SK-N-SH (cell line): ENCODE measurements around the gene KLK12. TPM values are rescaled to one million over a fixed set of nuclear protein-coding genes. Genes with fewer than 3 reads are reported as not detected.

ENCODE experiments used
- CTCF ChIA-PET: fragments of 300-600, 350-600 bp; formaldehyde crosslinking; extraction: SDS; loops from one replicate; lab custom pipeline; 2021; lab: Yijun Ruan, JAX
- POLR2A ChIA-PET: fragments of 350-600 bp; sonication (Branson Sonifier 250); formaldehyde crosslinking; extraction: SDS; loops from one replicate; lab custom pipeline; 2020; ENCODE audit warnings: antibody characterized with exemption, inconsistent platforms; lab: Yijun Ruan, JAX
- DNase-seq: peaks from one replicate; pipeline ENCODE4 v3.0.0; 2012
- H2AFZ ChIP-seq: fragments of 200-600 bp; sonication (generic); 2 replicates; pipeline ENCODE4 v1.8.1; 2016; ENCODE audit warnings: antibody characterized with exemption, mild to moderate bottlenecking, low read depth
- H3F3A ChIP-seq: fragments of 200-600 bp; sonication (generic); replicated peaks from 2 replicates; pipeline ENCODE3; 2016; ENCODE audit warnings: antibody characterized with exemption, mild to moderate bottlenecking; ENCODE audit not compliant: insufficient read depth
- H3K27ac ChIP-seq, 2 experiments: fragments of 200-500 bp in 1 of 2; fragments of 200-600 bp in 1 of 2; sonication (Bioruptor generic) in 1 of 2; sonication (generic), shearing (Covaris generic) in 1 of 2; 2 replicates each; pipeline versions ENCODE4 v1.5.1 to v1.6.1; 2014 to 2016; ENCODE audit warnings: low read depth in 2 of 2, inconsistent platforms in 1 of 2, low read length in 1 of 2, mild to moderate bottlenecking in 1 of 2, mixed read lengths in 1 of 2
- H3K27me3 ChIP-seq: fragments of 200-600 bp; sonication (generic), shearing (Covaris generic); 2 replicates; pipeline ENCODE4 v1.6.1; 2016; ENCODE audit warnings: mixed run types; ENCODE audit not compliant: insufficient read depth
- H3K36me3 ChIP-seq, 2 experiments: fragments of 200-500 bp in 1 of 2; fragments of 200-600 bp in 1 of 2; sonication (Bioruptor generic) in 1 of 2; sonication (generic) in 1 of 2; replicated peaks in 1 of 2; 2 replicates each; pipeline versions ENCODE3 to v1.5.1; 2014 to 2016; ENCODE audit warnings: low read length in 1 of 2, mild to moderate bottlenecking in 1 of 2; ENCODE audit not compliant: insufficient read depth in 2 of 2, control insufficient read depth in 1 of 2
- H3K4me1 ChIP-seq, 2 experiments: fragments of 200-500 bp in 1 of 2; fragments of 200-600 bp in 1 of 2; sonication (Bioruptor generic) in 1 of 2; sonication (generic), shearing (Covaris generic) in 1 of 2; 2 replicates each; pipeline versions ENCODE4 v1.5.1 to v1.6.1; 2014 to 2016; ENCODE audit warnings: low read depth in 1 of 2, low read length in 1 of 2, mixed run types in 1 of 2; ENCODE audit not compliant: insufficient read depth in 2 of 2, control insufficient read depth in 1 of 2
- H3K4me2 ChIP-seq: fragments of 200-600 bp; sonication (generic), shearing (Covaris generic); 2 replicates; pipeline ENCODE4 v1.6.1; 2017; ENCODE audit warnings: mixed run types
- H3K4me3 ChIP-seq, 2 experiments: fragments of 200-500 bp in 1 of 2; fragments of 200-600 bp in 1 of 2; sonication (Bioruptor generic) in 1 of 2; sonication (generic), shearing (Covaris generic) in 1 of 2; 2 replicates each; pipeline versions ENCODE4 v1.5.1 to v1.8.1; 2014 to 2016; ENCODE audit warnings: low read depth in 2 of 2, inconsistent platforms in 1 of 2, low read length in 1 of 2, mild to moderate bottlenecking in 1 of 2, mixed read lengths in 1 of 2, moderate library complexity in 1 of 2
- H3K79me2 ChIP-seq: fragments of 200-600 bp; sonication (generic); 2 replicates; pipeline ENCODE4 v1.8.1; 2017; ENCODE audit warnings: mild to moderate bottlenecking; ENCODE audit not compliant: insufficient read depth
- H3K9ac ChIP-seq: fragments of 200-600 bp; sonication (generic); 2 replicates; pipeline ENCODE4 v1.6.1; 2017; ENCODE audit warnings: mixed run types
- H3K9me2 ChIP-seq: fragments of 200-600 bp; sonication (generic); 2 replicates; pipeline ENCODE4 v1.6.1; 2017; ENCODE audit warnings: mixed run types
- H3K9me3 ChIP-seq: fragments of 200-600 bp; sonication (generic); 2 replicates; pipeline ENCODE4 v1.6.1; 2017; ENCODE audit warnings: mixed run types, mild to moderate bottlenecking, moderate library complexity
- H4K20me1 ChIP-seq: fragments of 200-600 bp; sonication (generic); 2 replicates; pipeline ENCODE4 v1.6.1; 2017; ENCODE audit warnings: mild to moderate bottlenecking, mixed run types; ENCODE audit not compliant: insufficient read depth
- CHD2 ChIP-seq: fragments of 150-350 bp; IDR thresholded peaks from 2 replicates; pipeline ENCODE4 v1.6.1; 2018; ENCODE audit warnings: low read length; ENCODE audit not compliant: partially characterized antibody
- CTCF ChIP-seq: fragments of 200-600 bp; sonication (generic); IDR thresholded peaks from 2 replicates; pipeline ENCODE4 v1.6.1; 2017; ENCODE audit warnings: antibody characterized with exemption, mild to moderate bottlenecking, moderate library complexity
- ELF1 ChIP-seq: IDR thresholded peaks from 2 replicates; pipeline ENCODE4 v1.4.0; 2012
- EP300 ChIP-seq, 2 experiments: IDR thresholded peaks; 2 replicates each; pipeline versions ENCODE4 v1.4.0 to v1.6.1; 2012; ENCODE audit warnings: borderline replicate concordance in 1 of 2, low read depth in 1 of 2, low read length in 1 of 2
- EZH2phosphoT487 ChIP-seq: fragments of 200-600 bp; sonication (generic); IDR thresholded peaks from 2 replicates; pipeline ENCODE4 v1.6.1; 2017; ENCODE audit warnings: low read depth, mixed run types, mild to moderate bottlenecking, antibody characterized with exemption, moderate library complexity, borderline replicate concordance
- FOXJ3 ChIP-seq: sonication (generic); formaldehyde crosslinking; IDR thresholded peaks from 2 replicates; pipeline ENCODE4 v1.5.1; 2020; ENCODE audit warnings: mild to moderate bottlenecking, missing genetic modification reagents
- FOXM1 ChIP-seq: IDR thresholded peaks from 2 replicates; pipeline ENCODE4 v1.4.0; 2012; ENCODE audit warnings: low read depth, mild to moderate bottlenecking
- GABPA ChIP-seq: IDR thresholded peaks from 2 replicates; pipeline ENCODE4 v1.4.0; 2012; ENCODE audit warnings: low read depth, mild to moderate bottlenecking
- GATA2 ChIP-seq: sonication (generic); formaldehyde crosslinking; IDR thresholded peaks from 2 replicates; pipeline ENCODE4 v1.5.0; 2020; ENCODE audit warnings: mild to moderate bottlenecking, missing genetic modification reagents
- MXI1 ChIP-seq: IDR thresholded peaks from 2 replicates; pipeline ENCODE4 v1.6.1; 2012; ENCODE audit warnings: mild to moderate bottlenecking, low read depth, low read length, improper control_type of control experiment
- POLR2AphosphoS5 ChIP-seq: IDR thresholded peaks from 2 replicates; pipeline ENCODE4 v1.6.1; 2012; ENCODE audit warnings: low read depth, low read length
- RAD21 ChIP-seq: IDR thresholded peaks from 2 replicates; pipeline ENCODE4 v1.6.1; 2012; ENCODE audit warnings: mild to moderate bottlenecking, low read length
- RCOR1 ChIP-seq: fragments of 150-350 bp; IDR thresholded peaks from 2 replicates; pipeline ENCODE4 v1.6.1; 2017; ENCODE audit warnings: antibody characterized with exemption, low read length
- RFX5 ChIP-seq: IDR thresholded peaks from 2 replicates; pipeline ENCODE4 v1.6.1; 2012; ENCODE audit warnings: mild to moderate bottlenecking, improper control_type of control experiment, low read length
- SMC3 ChIP-seq: IDR thresholded peaks from 2 replicates; pipeline ENCODE4 v1.6.1; 2012; ENCODE audit warnings: low read depth, low read length, improper control_type of control experiment
- TCF12 ChIP-seq: IDR thresholded peaks from 2 replicates; pipeline ENCODE4 v1.4.0; 2012
- TEAD4 ChIP-seq: IDR thresholded peaks from 2 replicates; pipeline ENCODE4 v1.4.0; 2012; ENCODE audit warnings: mild to moderate bottlenecking, borderline replicate concordance; ENCODE audit not compliant: insufficient read depth
- YY1 ChIP-seq: IDR thresholded peaks from 2 replicates; pipeline ENCODE4 v1.4.0; 2012; ENCODE audit warnings: low read depth, mild to moderate bottlenecking
- WGBS: methylation state at CpG from one replicate; pipeline ENCODE4 v1.1.6; 2017; ENCODE audit warnings: low lambda C conversion rate; 5-methylcytosine and 5-hydroxymethylcytosine counted together
- polyA plus RNA-seq, 3 experiments: library from polyadenylated mRNA; depleted of rRNA; stranded (reverse); fragments of >200 nt; gene quantifications; 2 replicates each; pipeline ENCODE4 v1.2.3, GENCODE V29; 2012
- TF ChIP-seq, protein P1 (sequence below): IDR thresholded peaks from 2 replicates; pipeline ENCODE4; 2012
- TF ChIP-seq, protein P2 (sequence below): fragments of 150-350 bp; IDR thresholded peaks from 2 replicates; pipeline ENCODE4 v1.6.1; 2017; ENCODE audit warnings: antibody characterized with exemption, low read length, low read depth, borderline replicate concordance
- TF ChIP-seq, protein P3 (sequence below): IDR thresholded peaks from 2 replicates; pipeline ENCODE4 v1.4.0; 2012; ENCODE audit warnings: low read depth, borderline replicate concordance
- TF ChIP-seq, protein P4 (sequence below): IDR thresholded peaks from 2 replicates; pipeline ENCODE4 v1.4.0; 2012; ENCODE audit warnings: low read depth
- TF ChIP-seq, protein P5 (sequence below): IDR thresholded peaks from 2 replicates; pipeline ENCODE4 v1.6.1; 2012; ENCODE audit warnings: mild to moderate bottlenecking, low read depth, low read length, moderate library complexity

KLK12 gene
- polyA plus RNA-seq, 1 of the 3 experiments (the other 2 are of a cell fraction), result not detected

- Histone ChIP-seq H3K79me2 (no peaks in the 10 kb centered on the region), H3K9me2 (no peaks in the 10 kb centered on the region), H2AFZ (no peak overlapping the region), H3F3A (no peaks in the 10 kb centered on the region), H4K20me1 (no peaks in the 10 kb centered on the region), H3K36me3 (no peaks in the 10 kb centered on the region), H3K9ac (no peak overlapping the region), H3K4me3 (no peak overlapping the region), H3K4me1 (no peaks in the 10 kb centered on the region), H3K9me3 (no peaks in the 10 kb centered on the region), H3K27ac (no peak overlapping the region), H3K27me3 (peaks cover 39% of the 10 kb centered on the region; the same call in 1 of the 2 replicates), H3K4me2 (no peak overlapping the region)
- CTCF ChIA-PET, result no interaction called here
- DNase-seq, result no peak
- POLR2A ChIA-PET, result no interaction called here
- TF ChIP-seq, protein P1, sequence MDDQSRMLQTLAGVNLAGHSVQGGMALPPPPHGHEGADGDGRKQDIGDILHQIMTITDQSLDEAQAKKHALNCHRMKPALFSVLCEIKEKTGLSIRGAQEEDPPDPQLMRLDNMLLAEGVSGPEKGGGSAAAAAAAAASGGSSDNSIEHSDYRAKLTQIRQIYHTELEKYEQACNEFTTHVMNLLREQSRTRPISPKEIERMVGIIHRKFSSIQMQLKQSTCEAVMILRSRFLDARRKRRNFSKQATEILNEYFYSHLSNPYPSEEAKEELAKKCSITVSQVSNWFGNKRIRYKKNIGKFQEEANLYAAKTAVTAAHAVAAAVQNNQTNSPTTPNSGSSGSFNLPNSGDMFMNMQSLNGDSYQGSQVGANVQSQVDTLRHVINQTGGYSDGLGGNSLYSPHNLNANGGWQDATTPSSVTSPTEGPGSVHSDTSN, result no peak
- no peak for TF ChIP-seq MXI1
- no peak for TF ChIP-seq FOXM1
- no peak for TF ChIP-seq ELF1
- TF ChIP-seq, protein P2, sequence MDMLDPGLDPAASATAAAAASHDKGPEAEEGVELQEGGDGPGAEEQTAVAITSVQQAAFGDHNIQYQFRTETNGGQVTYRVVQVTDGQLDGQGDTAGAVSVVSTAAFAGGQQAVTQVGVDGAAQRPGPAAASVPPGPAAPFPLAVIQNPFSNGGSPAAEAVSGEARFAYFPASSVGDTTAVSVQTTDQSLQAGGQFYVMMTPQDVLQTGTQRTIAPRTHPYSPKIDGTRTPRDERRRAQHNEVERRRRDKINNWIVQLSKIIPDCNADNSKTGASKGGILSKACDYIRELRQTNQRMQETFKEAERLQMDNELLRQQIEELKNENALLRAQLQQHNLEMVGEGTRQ, result no peak
- TF ChIP-seq GATA2 (CRISPR knock-in tag), result no peak
- no peak for TF ChIP-seq RCOR1
- TF ChIP-seq CTCF, result no peak
- TF ChIP-seq RAD21, result no peak
- TF ChIP-seq SMC3, result no peak
- TF ChIP-seq TCF12, result no peak
- TF ChIP-seq TEAD4, result no peak
- no peak for TF ChIP-seq CHD2
- no peak for TF ChIP-seq EP300 (IDR thresholded peaks at IDR 0.05; ENCODE audit: borderline replicate concordance in 1 of 2, low read depth in 1 of 2, low read length in 1 of 2)
- TF ChIP-seq, protein P3, sequence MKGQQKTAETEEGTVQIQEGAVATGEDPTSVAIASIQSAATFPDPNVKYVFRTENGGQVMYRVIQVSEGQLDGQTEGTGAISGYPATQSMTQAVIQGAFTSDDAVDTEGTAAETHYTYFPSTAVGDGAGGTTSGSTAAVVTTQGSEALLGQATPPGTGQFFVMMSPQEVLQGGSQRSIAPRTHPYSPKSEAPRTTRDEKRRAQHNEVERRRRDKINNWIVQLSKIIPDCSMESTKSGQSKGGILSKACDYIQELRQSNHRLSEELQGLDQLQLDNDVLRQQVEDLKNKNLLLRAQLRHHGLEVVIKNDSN, result no peak
These were observed 21.1 kb upstream of the KLK12 start for GRCh38 chr19:51055866-51056265.

DNA sequence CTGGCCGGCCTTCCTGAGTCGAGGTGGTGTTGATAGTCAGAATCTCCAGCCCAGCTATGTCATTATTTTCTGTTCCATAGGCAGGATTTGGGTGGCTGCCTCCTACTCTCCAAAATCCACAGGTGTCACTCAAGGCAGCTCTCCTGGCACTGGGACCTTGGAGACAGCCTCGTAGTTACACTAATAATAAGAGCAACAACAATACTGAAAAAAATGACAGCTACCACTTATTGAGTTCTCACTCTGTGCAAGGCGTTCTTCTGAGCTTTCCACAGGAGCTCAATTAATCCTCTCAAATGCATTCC is 12.2 kb upstream of the KLK12 start:
- ChIA-PET CTCF (interaction anchor here (1.3 to 2.1 kb wide), 2 partner anchors 26 to 34 kb away, joined by 4 to 7 read pairs; no protein-coding TSS in a partner anchor), POLR2A (no interaction called here)
- H3K9me3 ChIP-seq, result no peaks in the 10 kb centered on the region
- 5% methylated on average over 4 of the region's 4 CpGs for WGBS
- H4K20me1 ChIP-seq, result no peaks in the 10 kb centered on the region
- H3K4me3 ChIP-seq, result no peak overlapping the region
- no peak overlapping the region for H2AFZ ChIP-seq
- H3F3A ChIP-seq, result no peaks in the 10 kb centered on the region
- no peak for DNase-seq
- H3K4me1 ChIP-seq, result no peaks in the 10 kb centered on the region
- H3K79me2 ChIP-seq, result no peaks in the 10 kb centered on the region
- H3K36me3 ChIP-seq, result no peaks in the 10 kb centered on the region
- peaks cover 39% of the 10 kb centered on the region; the same call in 1 of the 2 replicates for H3K27me3 ChIP-seq
- no peak overlapping the region for H3K9ac ChIP-seq
- no peak overlapping the region for H3K27ac ChIP-seq
- no peak overlapping the region for H3K4me2 ChIP-seq
- H3K9me2 ChIP-seq, result no peaks in the 10 kb centered on the region
- TF ChIP-seq GABPA (no peak), POLR2AphosphoS5 (no peak), FOXJ3 (CRISPR knock-in tag) (no peak), RFX5 (no peak), YY1 (no peak), EZH2phosphoT487 (no peak), SMC3 (no peak)
- TF ChIP-seq, protein P4, sequence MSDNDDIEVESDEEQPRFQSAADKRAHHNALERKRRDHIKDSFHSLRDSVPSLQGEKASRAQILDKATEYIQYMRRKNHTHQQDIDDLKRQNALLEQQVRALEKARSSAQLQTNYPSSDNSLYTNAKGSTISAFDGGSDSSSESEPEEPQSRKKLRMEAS, result no peak
- TF ChIP-seq, protein P5, sequence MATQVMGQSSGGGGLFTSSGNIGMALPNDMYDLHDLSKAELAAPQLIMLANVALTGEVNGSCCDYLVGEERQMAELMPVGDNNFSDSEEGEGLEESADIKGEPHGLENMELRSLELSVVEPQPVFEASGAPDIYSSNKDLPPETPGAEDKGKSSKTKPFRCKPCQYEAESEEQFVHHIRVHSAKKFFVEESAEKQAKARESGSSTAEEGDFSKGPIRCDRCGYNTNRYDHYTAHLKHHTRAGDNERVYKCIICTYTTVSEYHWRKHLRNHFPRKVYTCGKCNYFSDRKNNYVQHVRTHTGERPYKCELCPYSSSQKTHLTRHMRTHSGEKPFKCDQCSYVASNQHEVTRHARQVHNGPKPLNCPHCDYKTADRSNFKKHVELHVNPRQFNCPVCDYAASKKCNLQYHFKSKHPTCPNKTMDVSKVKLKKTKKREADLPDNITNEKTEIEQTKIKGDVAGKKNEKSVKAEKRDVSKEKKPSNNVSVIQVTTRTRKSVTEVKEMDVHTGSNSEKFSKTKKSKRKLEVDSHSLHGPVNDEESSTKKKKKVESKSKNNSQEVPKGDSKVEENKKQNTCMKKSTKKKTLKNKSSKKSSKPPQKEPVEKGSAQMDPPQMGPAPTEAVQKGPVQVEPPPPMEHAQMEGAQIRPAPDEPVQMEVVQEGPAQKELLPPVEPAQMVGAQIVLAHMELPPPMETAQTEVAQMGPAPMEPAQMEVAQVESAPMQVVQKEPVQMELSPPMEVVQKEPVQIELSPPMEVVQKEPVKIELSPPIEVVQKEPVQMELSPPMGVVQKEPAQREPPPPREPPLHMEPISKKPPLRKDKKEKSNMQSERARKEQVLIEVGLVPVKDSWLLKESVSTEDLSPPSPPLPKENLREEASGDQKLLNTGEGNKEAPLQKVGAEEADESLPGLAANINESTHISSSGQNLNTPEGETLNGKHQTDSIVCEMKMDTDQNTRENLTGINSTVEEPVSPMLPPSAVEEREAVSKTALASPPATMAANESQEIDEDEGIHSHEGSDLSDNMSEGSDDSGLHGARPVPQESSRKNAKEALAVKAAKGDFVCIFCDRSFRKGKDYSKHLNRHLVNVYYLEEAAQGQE, result no peak
